GM10266 (cell line): ENCODE data around the gene WDR64.

Experiments
- DNase-seq: peaks from one replicate; pipeline ENCODE4 v3.0.0; 2012; ENCODE audit errors: extremely low spot score
- CTCF ChIP-seq: IDR thresholded peaks from 2 replicates; pipeline ENCODE4 v1.5.1; 2012; ENCODE audit warnings: mild to moderate bottlenecking, low read depth; ENCODE audit not compliant: control insufficient read depth, insufficient read depth; ENCODE audit errors: missing control alignments

The WDR64 gene

GRCh38 chr1:241738284-241739078 is 86.4 kb downstream of the WDR64 start:
- no peak for TF ChIP-seq CTCF
- no peak for DNase-seq

GRCh38 chr1:241742084-241742483 is 90.0 kb downstream of the WDR64 start:
- no peak for DNase-seq
- no peak for TF ChIP-seq CTCF

GRCh38 chr1:241744591-241744990 is 92.5 kb downstream of the WDR64 start:
- no peak for DNase-seq
- TF ChIP-seq CTCF: no peak

- no peak for DNase-seq
- no peak for TF ChIP-seq CTCF
Measured at GRCh38 chr1:241747992-241748391, 95.9 kb downstream of the WDR64 start.

- DNase-seq: no peak
- TF ChIP-seq CTCF: no peak
Measured at GRCh38 chr1:241749041-241749944, 97.2 kb downstream of the WDR64 start.

GRCh38 chr1:241749945-241750695 is 98.0 kb downstream of the WDR64 start:
- no peak for DNase-seq
- no peak for TF ChIP-seq CTCF
